HEK293 (cell line): Measurements from ENCODE around the gene RFX2.

Experiments
- CTCF ChIA-PET: fragments of 350-600 bp; formaldehyde crosslinking; extraction: SDS; loops from one replicate; lab custom pipeline; 2021; ENCODE audit warnings: antibody characterized with exemption; lab: Yijun Ruan, JAX
- POLR2A ChIA-PET: fragments of 300-600 bp; formaldehyde crosslinking; extraction: SDS; loops from one replicate; lab custom pipeline; 2020; ENCODE audit warnings: antibody characterized with exemption, inconsistent platforms; lab: Yijun Ruan, JAX
- H3K27ac ChIP-seq: fragments of 200-500 bp; sonication (Bioruptor generic); 2 replicates; pipeline ENCODE4 v1.5.1; 2014; ENCODE audit warnings: low read depth, low read length, control low read depth, inconsistent platforms; ENCODE audit errors: extremely low read depth
- H3K36me3 ChIP-seq, 2 experiments: fragments of 200-500 bp in 1 of 2; sonication (Bioruptor generic) in 1 of 2; 1 replicate in 1 of 2; 2 replicates in 1 of 2; pipeline ENCODE4 v1.5.1; 2014 to 2017; ENCODE audit warnings: inconsistent platforms in 2 of 2, low read length in 2 of 2; ENCODE audit not compliant: control insufficient read depth in 2 of 2, insufficient read depth in 1 of 2
- H3K4me1 ChIP-seq: fragments of 200-500 bp; sonication (Bioruptor generic); 2 replicates; pipeline ENCODE4 v1.5.1; 2014; ENCODE audit warnings: mild to moderate bottlenecking, low read length, inconsistent platforms; ENCODE audit not compliant: control insufficient read depth, insufficient read depth
- H3K4me3 ChIP-seq: 2 replicates; pipeline ENCODE4 v1.5.1; 2011; ENCODE audit warnings: low read depth, mild to moderate bottlenecking, control low read depth, low read length, moderate library complexity
- H3K9me3 ChIP-seq: fragments of 200-500 bp; sonication (Bioruptor generic); 2 replicates; pipeline ENCODE4 v1.5.1; 2014; ENCODE audit warnings: low read depth, low read length, inconsistent platforms; ENCODE audit not compliant: control insufficient read depth, insufficient read depth
- MEIS1 ChIP-seq: sonication (generic); formaldehyde crosslinking; IDR thresholded peaks from 2 replicates; pipeline ENCODE4 v1.8.1; 2022; ENCODE audit warnings: missing genetic modification reagents, mild to moderate bottlenecking, borderline replicate concordance
- MYNN ChIP-seq: fragments of 450-650 bp; formaldehyde crosslinking; IDR thresholded peaks from 2 replicates; pipeline ENCODE4 v1.5.1; 2016; ENCODE audit warnings: missing biosample characterization, missing genetic modification characterization, borderline replicate concordance
- OVOL3 ChIP-seq: fragments of 450-650 bp; formaldehyde crosslinking; IDR thresholded peaks from 2 replicates; pipeline ENCODE4 v1.5.1; 2016; ENCODE audit warnings: missing biosample characterization, missing genetic modification characterization
- PRDM2 ChIP-seq: fragments of 450-650 bp; formaldehyde crosslinking; IDR thresholded peaks from 2 replicates; pipeline ENCODE4 v1.5.1; 2016; ENCODE audit warnings: missing biosample characterization, missing genetic modification characterization, borderline replicate concordance
- ZBTB1 ChIP-seq: fragments of 450-650 bp; formaldehyde crosslinking; IDR thresholded peaks from 2 replicates; pipeline ENCODE4 v1.5.1; 2016; ENCODE audit warnings: missing biosample characterization, missing genetic modification characterization
- ZFP69B ChIP-seq: fragments of 450-650 bp; formaldehyde crosslinking; IDR thresholded peaks from 2 replicates; pipeline ENCODE4 v1.5.1; 2016; ENCODE audit warnings: missing biosample characterization, missing genetic modification characterization
- ZNF112 ChIP-seq: fragments of 450-650 bp; formaldehyde crosslinking; IDR thresholded peaks from 2 replicates; pipeline ENCODE4 v1.5.0; 2017; ENCODE audit warnings: missing biosample characterization, missing genetic modification characterization
- ZNF133 ChIP-seq: fragments of 450-650 bp; formaldehyde crosslinking; IDR thresholded peaks from 2 replicates; pipeline ENCODE4 v1.5.1; 2016; ENCODE audit warnings: missing biosample characterization, missing genetic modification characterization
- ZNF335 ChIP-seq: fragments of 450-650 bp; formaldehyde crosslinking; conservative IDR thresholded peaks from 2 replicates; pipeline ENCODE4 v1.5.1; 2016; ENCODE audit warnings: missing biosample characterization, missing genetic modification characterization
- ZNF366 ChIP-seq: fragments of 450-650 bp; formaldehyde crosslinking; conservative IDR thresholded peaks from 2 replicates; pipeline ENCODE4 v1.5.1; 2016; ENCODE audit warnings: missing biosample characterization, missing genetic modification characterization
- ZNF37A ChIP-seq: fragments of 450-650 bp; IDR thresholded peaks from 2 replicates; pipeline ENCODE4 v1.5.1; 2018; ENCODE audit warnings: missing biosample characterization, missing genetic modification characterization
- ZNF404 ChIP-seq: fragments of 450-650 bp; formaldehyde crosslinking; IDR thresholded peaks from 2 replicates; pipeline ENCODE4 v1.5.1; 2017; ENCODE audit warnings: missing biosample characterization, missing genetic modification characterization
- ZNF501 ChIP-seq: fragments of 450-650 bp; formaldehyde crosslinking; IDR thresholded peaks from 2 replicates; pipeline ENCODE4 v1.5.1; 2016; ENCODE audit warnings: missing biosample characterization, missing genetic modification characterization
- ZNF558 ChIP-seq: fragments of 450-650 bp; formaldehyde crosslinking; IDR thresholded peaks from 2 replicates; pipeline ENCODE4 v1.5.1; 2016; ENCODE audit warnings: missing biosample characterization, missing genetic modification characterization
- ZNF654 ChIP-seq: fragments of 450-650 bp; formaldehyde crosslinking; IDR thresholded peaks from 2 replicates; pipeline ENCODE4 v1.5.1; 2016; ENCODE audit warnings: low read depth, missing biosample characterization, missing genetic modification characterization
- ZSCAN16 ChIP-seq: fragments of 450-650 bp; formaldehyde crosslinking; IDR thresholded peaks from 2 replicates; pipeline ENCODE4 v1.5.1; 2016; ENCODE audit warnings: missing biosample characterization, missing genetic modification characterization
- TF ChIP-seq, protein P1 (sequence below): fragments of 450-650 bp; formaldehyde crosslinking; IDR thresholded peaks from 2 replicates; pipeline ENCODE4 v1.5.1; 2016; ENCODE audit warnings: missing biosample characterization, missing genetic modification characterization
- TF ChIP-seq, protein P2 (sequence below): fragments of 450-650 bp; formaldehyde crosslinking; IDR thresholded peaks from 2 replicates; pipeline ENCODE4 v1.5.1; 2016; ENCODE audit warnings: missing biosample characterization, missing genetic modification characterization
- TF ChIP-seq, protein P3 (sequence below): fragments of 450-650 bp; formaldehyde crosslinking; IDR thresholded peaks from 2 replicates; pipeline ENCODE4 v1.5.1; 2016; ENCODE audit warnings: missing biosample characterization, missing genetic modification characterization

Gene RFX2

DNA sequence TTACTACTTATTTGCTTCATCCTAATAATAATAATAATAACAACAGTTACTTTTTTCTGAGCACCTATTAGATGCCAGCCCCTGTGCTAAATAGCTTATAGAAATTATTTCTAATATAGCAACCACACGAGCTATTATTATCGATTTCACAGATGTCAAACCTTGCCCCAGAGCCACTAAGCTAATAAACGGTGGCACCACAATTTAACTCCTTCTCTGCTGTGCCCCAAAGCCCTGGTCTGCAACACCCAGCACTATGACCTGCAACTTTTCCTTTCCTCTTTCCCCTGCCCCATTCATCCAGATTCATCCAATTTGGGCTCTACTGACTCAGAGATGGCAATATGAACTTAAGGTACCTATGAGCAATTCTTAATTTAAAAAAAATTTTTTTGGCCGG lies 6.4 kb downstream of the RFX2 start:
- CTCF ChIA-PET: interaction anchor here (0.6 to 1.1 kb wide), 2 partner anchors 82 to 1696 kb away, joined by 3 to 6 read pairs; no protein-coding TSS in a partner anchor
- TF ChIP-seq MEIS1 (CRISPR knock-in tag) (no peak), PRDM2 (tag by site-specific recombination) (no peak), ZSCAN16 (tag by site-specific recombination) (no peak), ZNF133 (no peak), ZNF501 (no peak), ZNF404 (tag by site-specific recombination) (no peak)
- TF ChIP-seq, protein P1, sequence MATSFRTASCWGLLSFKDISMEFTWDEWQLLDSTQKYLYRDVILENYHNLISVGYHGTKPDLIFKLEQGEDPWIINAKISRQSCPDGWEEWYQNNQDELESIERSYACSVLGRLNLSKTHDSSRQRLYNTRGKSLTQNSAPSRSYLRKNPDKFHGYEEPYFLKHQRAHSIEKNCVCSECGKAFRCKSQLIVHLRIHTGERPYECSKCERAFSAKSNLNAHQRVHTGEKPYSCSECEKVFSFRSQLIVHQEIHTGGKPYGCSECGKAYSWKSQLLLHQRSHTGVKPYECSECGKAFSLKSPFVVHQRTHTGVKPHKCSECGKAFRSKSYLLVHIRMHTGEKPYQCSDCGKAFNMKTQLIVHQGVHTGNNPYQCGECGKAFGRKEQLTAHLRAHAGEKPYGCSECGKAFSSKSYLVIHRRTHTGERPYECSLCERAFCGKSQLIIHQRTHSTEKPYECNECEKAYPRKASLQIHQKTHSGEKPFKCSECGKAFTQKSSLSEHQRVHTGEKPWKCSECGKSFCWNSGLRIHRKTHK: no peak
- TF ChIP-seq, protein P2, sequence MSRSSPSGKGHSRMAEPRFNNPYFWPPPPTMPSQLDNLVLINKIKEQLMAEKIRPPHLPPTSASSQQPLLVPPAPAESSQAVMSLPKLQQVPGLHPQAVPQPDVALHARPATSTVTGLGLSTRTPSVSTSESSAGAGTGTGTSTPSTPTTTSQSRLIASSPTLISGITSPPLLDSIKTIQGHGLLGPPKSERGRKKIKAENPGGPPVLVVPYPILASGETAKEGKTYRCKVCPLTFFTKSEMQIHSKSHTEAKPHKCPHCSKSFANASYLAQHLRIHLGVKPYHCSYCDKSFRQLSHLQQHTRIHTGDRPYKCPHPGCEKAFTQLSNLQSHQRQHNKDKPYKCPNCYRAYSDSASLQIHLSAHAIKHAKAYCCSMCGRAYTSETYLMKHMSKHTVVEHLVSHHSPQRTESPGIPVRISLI (tag by site-specific recombination): no peak
- TF ChIP-seq, all 188 proteins: peak for 0
- Histone ChIP-seq H3K9me3 (no peaks in the 10 kb centered on the region), H3K4me3 (no peak overlapping the region), H3K36me3 (no peaks in the 10 kb centered on the region), H3K4me1 (peaks cover under 1% of the 10 kb centered on the region; the same call in 1 of the 2 replicates), H3K27ac (no peak overlapping the region)
- POLR2A ChIA-PET: no interaction called here

GRCh38 chr19:6103217-6103644 lies 7.1 kb downstream of the RFX2 start:
- TF ChIP-seq OVOL3 (no peak), ZNF558 (tag by site-specific recombination) (no peak), ZNF112 (tag by site-specific recombination) (no peak), ZNF654 (tag by site-specific recombination) (no peak), MYNN (tag by site-specific recombination) (no peak), ZFP69B (tag by site-specific recombination) (no peak), ZNF335 (no peak), ZBTB1 (tag by site-specific recombination) (no peak), ZNF366 (tag by site-specific recombination) (no peak), ZNF37A (tag by site-specific recombination) (no peak)
- TF ChIP-seq, protein P3, sequence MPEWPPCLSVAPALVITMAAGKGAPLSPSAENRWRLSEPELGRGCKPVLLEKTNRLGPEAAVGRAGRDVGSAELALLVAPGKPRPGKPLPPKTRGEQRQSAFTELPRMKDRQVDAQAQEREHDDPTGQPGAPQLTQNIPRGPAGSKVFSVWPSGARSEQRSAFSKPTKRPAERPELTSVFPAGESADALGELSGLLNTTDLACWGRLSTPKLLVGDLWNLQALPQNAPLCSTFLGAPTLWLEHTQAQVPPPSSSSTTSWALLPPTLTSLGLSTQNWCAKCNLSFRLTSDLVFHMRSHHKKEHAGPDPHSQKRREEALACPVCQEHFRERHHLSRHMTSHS (tag by site-specific recombination): no peak
- POLR2A ChIA-PET: no interaction called here

More at GRCh38 chr19:6103217-6103644, 7.1 kb downstream of the RFX2 start:
- H3K4me1 ChIP-seq: no peaks in the 10 kb centered on the region
- no peak overlapping the region for H3K4me3 ChIP-seq
- no peaks in the 10 kb centered on the region for H3K9me3 ChIP-seq
- H3K27ac ChIP-seq: no peak overlapping the region
- CTCF ChIA-PET: interaction anchor here (1.0 kb wide), 1 partner anchor 11 kb away, joined by 5 read pairs; no protein-coding TSS in a partner anchor
- no peaks in the 10 kb centered on the region for H3K36me3 ChIP-seq
